Measurements from ENCODE around the gene SEC23IP.

The SEC23IP gene

DNA sequence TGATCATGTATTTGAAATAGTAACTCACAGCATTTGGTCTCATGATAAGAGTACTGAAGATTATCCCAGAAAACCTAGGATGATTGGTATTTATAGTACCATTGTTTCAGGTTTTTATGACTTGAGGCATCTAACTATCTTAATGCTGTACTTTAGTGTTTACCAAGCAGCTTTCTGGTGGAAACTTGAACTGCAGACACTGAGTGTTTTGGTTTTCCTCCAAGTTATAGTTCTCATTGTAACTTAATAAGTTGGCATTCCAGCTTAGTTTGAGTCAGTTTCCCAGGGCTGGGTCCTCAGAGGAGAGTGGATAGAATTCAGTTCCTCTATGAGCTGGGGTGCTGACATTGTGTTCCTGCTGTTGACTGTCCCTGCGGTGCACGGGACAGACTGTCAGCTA, 50.4 kb downstream of the SEC23IP start:
- no peak overlapping the region for H3K4me2 ChIP-seq (ENCODE audit: low read depth, low read length, poor library complexity, severe bottlenecking)
- no peaks in the 10 kb centered on the region for H3K79me2 ChIP-seq (ENCODE audit: insufficient read depth, low read length)
- no peaks in the 10 kb centered on the region for H3K9me2 ChIP-seq (replicated peaks; ENCODE audit: insufficient read depth, low read length)
- peaks cover 17% of the 10 kb centered on the region for H3K36me3 ChIP-seq (ENCODE audit: low read length)
- H4K20me1 ChIP-seq (ENCODE audit: low read depth, low read length): no peaks in the 10 kb centered on the region
- TF ChIP-seq EZH2phosphoT487 (conservative IDR thresholded peaks at IDR 0.05; ENCODE audit: low read length): no peak
- TF ChIP-seq, protein P1, sequence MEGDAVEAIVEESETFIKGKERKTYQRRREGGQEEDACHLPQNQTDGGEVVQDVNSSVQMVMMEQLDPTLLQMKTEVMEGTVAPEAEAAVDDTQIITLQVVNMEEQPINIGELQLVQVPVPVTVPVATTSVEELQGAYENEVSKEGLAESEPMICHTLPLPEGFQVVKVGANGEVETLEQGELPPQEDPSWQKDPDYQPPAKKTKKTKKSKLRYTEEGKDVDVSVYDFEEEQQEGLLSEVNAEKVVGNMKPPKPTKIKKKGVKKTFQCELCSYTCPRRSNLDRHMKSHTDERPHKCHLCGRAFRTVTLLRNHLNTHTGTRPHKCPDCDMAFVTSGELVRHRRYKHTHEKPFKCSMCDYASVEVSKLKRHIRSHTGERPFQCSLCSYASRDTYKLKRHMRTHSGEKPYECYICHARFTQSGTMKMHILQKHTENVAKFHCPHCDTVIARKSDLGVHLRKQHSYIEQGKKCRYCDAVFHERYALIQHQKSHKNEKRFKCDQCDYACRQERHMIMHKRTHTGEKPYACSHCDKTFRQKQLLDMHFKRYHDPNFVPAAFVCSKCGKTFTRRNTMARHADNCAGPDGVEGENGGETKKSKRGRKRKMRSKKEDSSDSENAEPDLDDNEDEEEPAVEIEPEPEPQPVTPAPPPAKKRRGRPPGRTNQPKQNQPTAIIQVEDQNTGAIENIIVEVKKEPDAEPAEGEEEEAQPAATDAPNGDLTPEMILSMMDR (IDR thresholded peaks at IDR 0.05; ENCODE audit: insufficient read depth, low read length, poor library complexity, severe bottlenecking): no peak
- H3K9me3 ChIP-seq (ENCODE audit: insufficient read depth, low read length): no peaks in the 10 kb centered on the region
- no peak overlapping the region for H3K9ac ChIP-seq (ENCODE audit: low read length)
- H3K4me3 ChIP-seq (ENCODE audit: insufficient read depth, low read length, poor library complexity, severe bottlenecking): no peak overlapping the region
- no peak overlapping the region for H2AFZ ChIP-seq (ENCODE audit: low read depth, low read length, severe bottlenecking)
- H3K27me3 ChIP-seq (ENCODE audit: low read length): no peaks in the 10 kb centered on the region
- H3F3A ChIP-seq (ENCODE audit: insufficient read depth): no peaks in the 10 kb centered on the region
- H3K27ac ChIP-seq (ENCODE audit: low read depth, low read length): no peak overlapping the region

DNA sequence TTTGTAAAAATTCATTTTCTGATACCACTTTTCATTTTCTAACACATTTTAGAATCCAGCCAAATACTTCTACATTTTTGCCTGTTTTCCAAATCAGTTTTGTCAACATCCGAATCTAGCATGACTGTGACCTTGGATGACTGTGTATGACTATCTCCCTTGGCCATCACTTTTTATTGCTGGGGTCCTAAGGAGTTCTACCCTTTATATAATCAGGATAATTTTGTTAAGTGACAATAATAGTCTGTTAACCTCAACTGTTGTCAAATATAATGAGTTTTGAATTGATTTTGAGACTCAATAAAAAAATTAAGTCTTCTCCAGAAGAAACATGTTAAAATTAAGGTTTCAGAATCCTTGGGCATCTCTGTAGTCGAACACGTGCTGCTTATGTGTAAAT, 53.3 kb downstream of the SEC23IP start:
- H4K20me1 ChIP-seq (ENCODE audit: low read depth, low read length): no peaks in the 10 kb centered on the region
- no peak overlapping the region for H3K9ac ChIP-seq (ENCODE audit: low read length)

DNA sequence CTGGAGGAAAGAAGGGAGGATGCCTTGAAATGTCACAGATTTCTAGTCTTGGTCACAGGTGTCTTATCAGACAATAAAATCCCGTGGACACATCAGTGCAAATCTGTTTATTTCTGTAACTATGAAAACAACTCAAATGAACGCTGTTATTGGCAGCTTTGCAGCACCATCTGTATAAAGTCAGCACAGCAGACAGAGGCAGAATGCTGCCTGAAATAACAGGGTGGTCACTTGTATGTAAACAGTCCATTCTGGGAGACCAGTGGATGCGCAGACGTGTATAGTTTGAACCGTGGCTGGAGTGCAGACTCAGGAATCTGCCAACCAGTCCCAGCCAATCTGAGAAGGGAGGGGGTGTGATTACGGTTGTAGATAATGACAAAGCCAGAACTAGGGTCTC, 54.8 kb downstream of the SEC23IP start:
- H3K36me3 ChIP-seq (ENCODE audit: low read length): peaks cover 5% of the 10 kb centered on the region; the same call in 1 of the 2 replicates

More for the DNA sequence above, 53.3 kb downstream of the SEC23IP start:
- H3K9me2 ChIP-seq (replicated peaks; ENCODE audit: insufficient read depth, low read length): no peaks in the 10 kb centered on the region
- peaks cover 17% of the 10 kb centered on the region for H3K36me3 ChIP-seq (ENCODE audit: low read length)
- H3K9me3 ChIP-seq (ENCODE audit: insufficient read depth, low read length): no peaks in the 10 kb centered on the region
- H3K79me2 ChIP-seq (ENCODE audit: insufficient read depth, low read length): no peaks in the 10 kb centered on the region
- TF ChIP-seq, protein P1 (IDR thresholded peaks at IDR 0.05; ENCODE audit: insufficient read depth, low read length, poor library complexity, severe bottlenecking): no peak
- TF ChIP-seq EZH2phosphoT487 (conservative IDR thresholded peaks at IDR 0.05; ENCODE audit: low read length): no peak
- H3K27ac ChIP-seq (ENCODE audit: low read depth, low read length): no peak overlapping the region
- no peaks in the 10 kb centered on the region for H3F3A ChIP-seq (ENCODE audit: insufficient read depth)
- H2AFZ ChIP-seq (ENCODE audit: low read depth, low read length, severe bottlenecking): no peak overlapping the region
- H3K4me3 ChIP-seq (ENCODE audit: insufficient read depth, low read length, poor library complexity, severe bottlenecking): no peak overlapping the region
- no peaks in the 10 kb centered on the region for H3K27me3 ChIP-seq (ENCODE audit: low read length)
- H3K4me2 ChIP-seq (ENCODE audit: low read depth, low read length, poor library complexity, severe bottlenecking): no peak overlapping the region

More for the DNA sequence above, 54.8 kb downstream of the SEC23IP start:
- H3K9ac ChIP-seq (ENCODE audit: low read length): no peak overlapping the region
- H3F3A ChIP-seq (ENCODE audit: insufficient read depth): no peaks in the 10 kb centered on the region
- H3K27me3 ChIP-seq (ENCODE audit: low read length): no peaks in the 10 kb centered on the region
- H3K4me2 ChIP-seq (ENCODE audit: low read depth, low read length, poor library complexity, severe bottlenecking): no peak overlapping the region
- no peak overlapping the region for H2AFZ ChIP-seq (ENCODE audit: low read depth, low read length, severe bottlenecking)
- TF ChIP-seq EZH2phosphoT487 (conservative IDR thresholded peaks at IDR 0.05; ENCODE audit: low read length): no peak
- TF ChIP-seq, protein P1 (IDR thresholded peaks at IDR 0.05; ENCODE audit: insufficient read depth, low read length, poor library complexity, severe bottlenecking): no peak
- no peak overlapping the region for H3K4me3 ChIP-seq (ENCODE audit: insufficient read depth, low read length, poor library complexity, severe bottlenecking)
- no peak overlapping the region for H3K27ac ChIP-seq (ENCODE audit: low read depth, low read length)
- H3K9me2 ChIP-seq (replicated peaks; ENCODE audit: insufficient read depth, low read length): no peaks in the 10 kb centered on the region
- no peaks in the 10 kb centered on the region for H4K20me1 ChIP-seq (ENCODE audit: low read depth, low read length)
- H3K9me3 ChIP-seq (ENCODE audit: insufficient read depth, low read length): no peaks in the 10 kb centered on the region
- H3K79me2 ChIP-seq (ENCODE audit: insufficient read depth, low read length): no peaks in the 10 kb centered on the region

Data from SU-DHL-6 (cell line).